NCI-H510A (cell line): Measurements from ENCODE around the gene BMPER.

Experiments used
- DNase-seq: peaks from one replicate; lab custom pipeline; 2025; lab: John Stamatoyannopoulos, UW

The BMPER gene

GRCh38 chr7:34062826-34063225 is 157.5 kb downstream of the BMPER start:
- DNase-seq = no peak

- no peak for DNase-seq
Observed at GRCh38 chr7:34064519-34065158, 159.3 kb downstream of the BMPER start.

GRCh38 chr7:34066411-34066810 is 161.1 kb downstream of the BMPER start:
- no peak for DNase-seq

- peak; percentile 43 for DNase-seq
Observed at GRCh38 chr7:34067005-34067778, 161.9 kb downstream of the BMPER start.

GRCh38 chr7:34069676-34070075 is 164.3 kb downstream of the BMPER start:
- DNase-seq = no peak

- no peak for DNase-seq
Observed at GRCh38 chr7:34070511-34071323, 165.4 kb downstream of the BMPER start.

GRCh38 chr7:34073676-34074075 is 168.3 kb downstream of the BMPER start:
- DNase-seq = no peak

DNA sequence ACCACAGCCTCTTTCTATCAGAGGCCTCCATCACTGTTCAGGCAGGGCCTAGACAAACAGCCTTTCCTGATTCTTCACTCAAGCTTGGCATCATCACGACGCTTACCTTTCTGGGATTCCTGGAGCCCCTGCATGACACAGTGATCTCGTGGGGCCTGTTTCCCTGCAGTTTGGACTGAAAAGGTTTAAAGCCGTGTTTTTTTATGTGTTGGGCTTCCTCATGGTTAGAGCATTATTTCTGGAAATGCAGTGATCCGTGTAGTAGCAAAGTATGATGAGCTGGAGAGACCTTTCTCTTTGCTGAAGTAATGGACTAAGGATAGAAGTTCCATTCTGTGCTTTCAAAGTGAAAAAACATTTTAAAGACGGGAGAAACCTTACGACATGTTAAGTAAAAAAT is 169.1 kb downstream of the BMPER start:
- no peak for DNase-seq

- no peak for DNase-seq
Observed at GRCh38 chr7:34075523-34076370, 170.4 kb downstream of the BMPER start.

GRCh38 chr7:34077168-34077567 is 171.8 kb downstream of the BMPER start:
- DNase-seq = no peak

DNA sequence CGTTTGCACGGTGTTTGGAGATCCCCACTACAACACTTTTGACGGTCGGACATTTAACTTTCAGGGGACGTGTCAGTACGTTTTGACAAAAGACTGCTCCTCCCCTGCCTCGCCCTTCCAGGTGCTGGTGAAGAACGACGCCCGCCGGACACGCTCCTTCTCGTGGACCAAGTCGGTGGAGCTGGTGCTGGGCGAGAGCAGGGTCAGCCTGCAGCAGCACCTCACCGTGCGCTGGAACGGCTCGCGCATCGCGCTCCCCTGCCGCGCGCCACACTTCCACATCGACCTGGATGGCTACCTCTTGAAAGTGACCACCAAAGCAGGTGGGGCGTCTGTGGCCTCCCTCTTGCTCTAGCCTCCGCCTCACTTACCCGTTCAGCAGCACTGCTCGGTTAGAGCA is 173.5 kb downstream of the BMPER start:
- no peak for DNase-seq

DNA sequence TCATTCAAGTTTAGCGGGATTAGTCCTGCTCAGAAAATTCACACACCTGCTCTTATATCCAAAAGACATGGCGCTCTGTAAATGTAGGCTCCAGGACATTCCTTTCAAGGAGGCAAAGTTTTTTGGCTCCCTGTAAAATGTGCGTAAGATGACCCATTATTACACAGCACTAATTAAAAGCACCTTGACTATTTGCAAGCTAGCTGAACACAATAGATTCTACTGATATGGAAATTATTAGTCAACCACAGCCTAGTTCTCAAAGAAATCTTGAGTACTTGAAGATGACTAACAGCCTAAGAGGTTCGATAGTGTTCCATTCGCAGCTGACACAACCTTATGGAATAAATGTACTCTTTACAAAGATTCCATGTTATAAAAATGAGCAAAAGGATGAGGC is 175.2 kb downstream of the BMPER start:
- DNase-seq = no peak

- no peak for DNase-seq
Observed at GRCh38 chr7:34081935-34082334, 176.6 kb downstream of the BMPER start.

- no peak for DNase-seq
Observed at GRCh38 chr7:34083440-34083839, 178.1 kb downstream of the BMPER start.

GRCh38 chr7:34084651-34085050 is 179.3 kb downstream of the BMPER start:
- DNase-seq = no peak

DNA sequence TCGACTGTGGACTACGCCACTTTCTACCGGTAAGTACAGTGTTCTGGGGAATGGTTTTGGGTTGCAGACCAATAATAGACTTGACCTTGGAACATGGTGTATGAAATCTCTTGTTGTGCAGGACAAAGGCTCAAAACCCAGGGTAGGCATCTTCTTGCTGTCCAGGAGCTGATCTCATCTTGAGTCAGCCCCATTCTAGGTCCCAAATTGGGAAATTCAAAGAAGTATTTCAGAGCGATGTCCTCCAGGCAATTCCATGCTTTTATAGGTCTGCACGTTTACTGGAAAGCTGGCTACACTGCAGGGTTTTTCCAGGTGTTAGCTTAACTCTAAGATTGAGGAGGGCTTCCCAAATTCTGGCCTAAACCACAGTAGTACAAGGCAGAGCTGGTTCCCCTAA is 180.7 kb downstream of the BMPER start:
- DNase-seq = no peak

DNA sequence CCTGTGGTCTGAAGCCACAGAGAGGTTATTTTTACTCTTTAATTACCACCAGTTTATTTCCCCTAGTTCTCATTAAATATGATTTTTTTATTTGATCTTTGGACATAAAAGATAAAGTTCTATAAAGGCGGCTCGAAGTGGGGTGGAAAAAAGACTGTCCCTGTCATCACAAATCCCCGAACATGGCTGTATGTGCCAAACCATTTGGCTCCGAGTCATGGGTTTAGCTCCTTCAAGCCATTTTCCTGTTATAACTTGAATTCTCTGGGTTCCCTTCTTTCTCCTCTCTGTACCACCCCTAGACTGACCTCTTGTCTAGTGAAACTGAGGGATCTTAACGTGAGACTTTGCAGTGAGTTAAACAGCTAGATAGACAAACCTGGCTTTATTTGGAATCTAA is 181.6 kb downstream of the BMPER start:
- DNase-seq = no peak

DNA sequence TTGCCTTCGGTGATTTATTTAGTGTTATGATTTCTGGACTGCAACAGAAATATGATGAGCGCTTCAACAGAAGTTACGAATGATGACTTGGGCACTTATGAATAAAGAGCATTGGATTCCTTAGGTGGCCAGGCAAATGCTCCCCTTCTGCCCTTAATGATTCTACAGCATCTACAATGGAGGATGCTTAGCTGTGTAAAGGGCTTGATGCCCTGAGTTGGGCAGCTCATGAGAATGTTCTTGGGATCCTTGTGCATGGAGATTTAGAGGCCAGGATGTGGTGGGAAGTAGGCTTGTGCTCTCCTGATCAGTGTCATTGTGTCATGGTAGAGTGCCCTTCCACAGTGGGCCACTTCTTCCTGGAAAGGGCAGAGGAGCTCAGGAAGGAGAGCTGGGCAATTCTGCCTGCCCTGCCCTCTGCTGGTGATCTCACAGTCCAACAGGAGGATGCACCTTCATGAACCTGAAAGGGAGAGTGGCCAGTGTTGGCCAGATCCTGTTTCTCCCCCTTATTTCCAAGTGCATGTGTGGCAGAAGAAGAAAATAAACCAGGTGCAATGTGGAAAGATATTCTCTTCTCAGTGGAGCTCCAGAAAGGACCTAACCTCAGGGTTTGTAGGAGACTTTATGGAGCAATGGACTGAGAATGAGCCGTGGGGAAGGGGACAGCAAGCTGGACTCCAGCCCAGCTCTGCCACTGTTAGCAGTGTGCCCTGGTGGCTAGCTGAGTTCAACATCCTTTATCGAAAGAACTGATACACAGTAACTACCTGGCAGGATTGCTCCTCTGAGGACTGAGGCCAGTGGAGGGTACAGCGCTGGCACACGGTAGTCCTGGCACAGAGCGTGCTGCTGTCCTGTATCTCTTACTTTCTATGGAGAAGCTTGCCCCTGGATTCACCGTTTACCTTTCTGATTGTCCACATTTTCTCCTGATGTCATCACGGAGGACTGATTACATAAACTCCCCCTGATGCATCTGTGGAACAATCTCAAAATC is 182.9 kb downstream of the BMPER start:
- no peak for DNase-seq

DNA sequence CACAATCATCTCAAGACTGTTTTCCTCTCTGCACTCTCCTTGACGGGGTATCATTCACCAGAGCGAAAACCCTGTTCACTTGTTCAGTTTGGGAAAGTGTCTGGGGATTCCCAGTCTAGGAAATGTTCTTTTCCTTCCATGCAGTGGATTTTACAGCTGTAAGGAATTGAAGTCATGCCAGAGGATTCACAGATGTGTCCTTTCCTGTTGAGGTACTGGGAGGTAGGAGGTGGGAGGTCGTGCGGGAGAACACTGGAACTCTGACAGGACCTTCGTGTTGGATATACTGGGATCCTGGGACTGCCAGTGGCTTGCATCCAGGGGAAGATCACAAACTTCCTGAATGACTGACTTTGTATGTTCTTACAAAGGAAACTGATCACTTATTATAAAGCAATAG is 185.5 kb downstream of the BMPER start:
- DNase-seq = no peak

GRCh38 chr7:34091321-34091917 is 186.1 kb downstream of the BMPER start:
- DNase-seq = no peak
